HUDEP-2 (cell line): ENCODE measurements around the gene M1AP.

Experiments
- DNase-seq, 76 experiments: peaks; one replicate each; lab custom pipeline; 2025; ENCODE audit not compliant: unreplicated experiment in 76 of 76; lab: John Stamatoyannopoulos, UW

The M1AP gene

GRCh38 chr2:74551530-74551929 is 96.6 kb downstream of the M1AP start:
- no peak for DNase-seq

DNA sequence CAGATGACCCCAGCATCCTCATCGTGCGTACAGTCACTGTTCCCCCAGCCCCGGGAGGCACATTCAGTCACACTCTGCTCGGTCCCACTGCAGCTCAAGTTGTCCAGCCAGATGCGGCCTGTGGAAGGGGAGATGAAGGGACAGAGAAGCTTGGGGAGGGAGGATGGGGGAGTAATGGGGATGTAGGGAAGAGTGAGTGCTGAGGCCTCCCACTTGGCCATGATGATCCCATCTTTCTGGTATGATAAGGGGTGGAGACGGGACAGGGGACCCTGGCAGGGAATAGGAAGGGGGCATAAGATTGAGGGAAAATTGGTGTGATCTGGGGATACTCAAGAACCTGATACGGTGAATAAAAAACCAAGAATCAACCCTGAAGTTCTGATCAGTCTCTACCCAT is 97.9 kb downstream of the M1AP start:
- no peak for DNase-seq

- DNase-seq, result peak in 53 of 76 experiments; percentile 3 to 68 (median 44)
Observed at GRCh38 chr2:74548900-74549826, 99.0 kb downstream of the M1AP start.

- no peak for DNase-seq
Observed at GRCh38 chr2:74548285-74548899, 99.7 kb downstream of the M1AP start.

DNA sequence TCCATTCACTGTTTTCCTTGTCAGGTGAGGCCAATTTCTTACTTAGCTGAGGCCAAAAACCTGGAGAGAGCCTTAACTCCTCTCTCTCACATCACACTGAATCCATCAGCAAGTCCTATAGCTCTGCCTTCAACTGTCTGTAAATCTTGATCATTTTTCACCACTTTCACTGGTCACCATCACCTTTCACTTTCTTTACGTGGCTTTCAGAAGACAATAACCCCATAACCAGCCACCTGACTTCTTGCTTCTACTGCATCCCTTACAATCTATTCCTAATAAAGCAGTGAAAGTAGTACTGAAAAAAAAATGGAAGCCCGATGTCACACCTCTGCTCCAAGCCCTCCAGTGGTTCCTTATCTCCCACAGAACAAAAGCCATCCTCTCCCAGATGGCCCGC is 102.1 kb downstream of the M1AP start:
- DNase-seq, result no peak

GRCh38 chr2:74544634-74545033 is 103.5 kb downstream of the M1AP start:
- DNase-seq, result peak in 2 of 76 experiments; percentile 4 to 17

- no peak for DNase-seq
Observed at GRCh38 chr2:74542978-74543377, 105.2 kb downstream of the M1AP start.

GRCh38 chr2:74540291-74540690 is 107.8 kb downstream of the M1AP start:
- DNase-seq, result no peak

DNA sequence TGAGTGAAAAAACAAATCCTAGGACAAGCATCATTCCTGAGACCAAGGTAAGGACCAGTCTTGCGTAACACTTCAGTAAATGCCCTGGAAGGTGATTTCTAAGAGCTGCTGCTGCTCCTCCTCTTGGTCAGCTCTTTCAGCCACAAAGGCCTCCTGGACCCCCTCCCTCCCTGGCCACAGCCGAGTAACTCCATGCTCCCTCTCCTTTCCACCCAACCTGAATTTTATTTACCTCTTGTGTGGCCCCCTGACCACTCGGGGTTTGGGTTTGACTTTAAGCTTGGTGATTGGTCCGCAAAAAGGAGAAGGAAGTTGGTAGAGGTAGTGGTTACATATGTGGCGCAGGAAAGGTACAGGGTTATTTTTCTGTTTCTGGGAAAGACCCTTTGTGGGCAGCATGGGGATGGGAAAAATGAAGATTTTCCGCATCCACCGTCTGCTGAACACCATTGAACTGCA is 109.2 kb downstream of the M1AP start:
- no peak for DNase-seq

GRCh38 chr2:74537140-74537539 is 111.0 kb downstream of the M1AP start:
- DNase-seq, result no peak

GRCh38 chr2:74536166-74536950 is 111.8 kb downstream of the M1AP start:
- no peak for DNase-seq

- no peak for DNase-seq
Observed at GRCh38 chr2:74535440-74535965, 112.6 kb downstream of the M1AP start.

DNA sequence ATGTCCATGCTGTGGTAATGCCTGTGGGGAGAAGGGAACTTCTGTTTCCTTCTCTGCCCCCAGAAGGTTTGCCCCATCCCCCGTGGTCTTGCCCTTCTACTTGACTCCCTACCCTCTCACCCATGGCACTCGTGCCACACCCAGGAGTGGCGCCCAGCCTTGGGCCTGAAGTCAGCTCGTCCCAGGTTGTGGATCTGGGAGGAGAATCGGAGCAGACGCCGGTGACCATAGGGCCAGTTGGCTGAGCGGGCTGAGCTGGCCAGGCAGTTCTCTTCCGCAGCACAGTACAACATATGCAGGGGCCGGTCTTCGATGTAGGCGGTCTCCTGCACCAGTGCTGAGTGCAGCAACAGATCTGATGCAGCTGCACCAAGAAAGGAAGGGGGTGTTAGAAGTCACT is 113.7 kb downstream of the M1AP start:
- no peak for DNase-seq

DNA sequence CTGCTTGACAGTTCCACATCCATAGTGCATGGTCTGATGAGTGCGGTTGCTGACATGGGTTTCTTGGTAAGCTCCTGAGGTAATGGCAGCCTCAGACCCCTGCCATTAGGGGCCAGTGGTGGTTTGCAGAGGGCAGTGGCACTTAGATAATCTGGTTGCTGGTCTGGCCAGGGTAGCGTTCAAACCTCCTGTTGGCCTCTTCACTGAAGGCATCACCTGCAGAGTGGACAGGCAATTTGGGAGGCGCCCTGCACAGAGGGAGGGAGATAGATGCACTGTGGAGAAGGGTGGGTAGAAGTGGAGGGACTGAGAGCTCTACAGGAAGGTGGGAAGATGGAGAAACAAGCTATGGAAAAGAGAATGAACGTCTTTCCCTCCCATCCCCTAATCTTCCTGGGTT is 114.7 kb downstream of the M1AP start:
- no peak for DNase-seq

- DNase-seq, result peak in 9 of 76 experiments; percentile 6 to 29 (median 18)
Observed at GRCh38 chr2:74532222-74532621, 115.9 kb downstream of the M1AP start.

DNA sequence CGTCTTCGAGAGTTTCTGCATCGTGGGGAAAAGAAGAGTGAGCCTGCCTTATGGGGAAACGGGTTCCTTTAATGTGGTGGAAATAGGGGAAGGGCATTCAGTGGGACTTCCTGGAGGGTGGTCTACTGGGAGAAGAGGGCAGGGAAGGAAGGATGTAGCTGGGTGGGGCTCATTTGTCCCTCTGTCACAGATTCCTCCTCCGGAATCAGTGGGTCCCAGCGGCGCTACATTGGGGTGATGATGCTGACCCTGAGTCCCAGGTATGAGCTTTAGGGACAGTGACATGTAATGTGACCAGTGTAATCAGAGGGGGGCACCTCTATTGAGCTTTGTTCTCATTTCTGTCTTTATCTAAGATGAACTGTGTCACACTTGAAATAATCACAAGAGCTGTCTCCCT is 116.5 kb downstream of the M1AP start:
- DNase-seq, result no peak

- peak in 75 of 76 experiments; percentile 36 to 94 (median 87) for DNase-seq
Observed at GRCh38 chr2:74530239-74531187, 117.6 kb downstream of the M1AP start.

GRCh38 chr2:74529357-74530238 is 118.5 kb downstream of the M1AP start, which contains the start of the genes AUP1 and HTRA2:
Gene AUP1, minus strand, starts transcription at chr2:74529706. Its CDS starts 77 bp downstream, at chr2:74529629.
Gene HTRA2, plus strand, starts transcription at chr2:74529933. Its CDS starts 74 bp downstream, at chr2:74530007.
- DNase-seq, result peak in 75 of 76 experiments; percentile 57 to 99 (median 96)
